PFSK-1 (cell line): Measurements from ENCODE around the gene DLX3.

Experiments used
- FOXP2 ChIP-seq: optimal IDR thresholded peaks from 2 replicates; pipeline ENCODE3; 2011; ENCODE audit warnings: borderline replicate concordance, control low read depth, inconsistent platforms; ENCODE audit not compliant: insufficient read depth; ENCODE audit errors: extremely low read length, extremely low read depth
- POLR2AphosphoS5 ChIP-seq: IDR thresholded peaks from 2 replicates; pipeline ENCODE4 v1.6.1; 2012; ENCODE audit warnings: low read depth, mild to moderate bottlenecking, control low read depth, low read length, moderate library complexity
- SIN3A ChIP-seq: IDR thresholded peaks from 2 replicates; pipeline ENCODE4 v1.6.1; 2012; ENCODE audit warnings: mild to moderate bottlenecking, low read length, moderate library complexity, borderline replicate concordance; ENCODE audit not compliant: insufficient read depth
- TAF1 ChIP-seq: IDR thresholded peaks from 2 replicates; pipeline ENCODE4 v1.6.1; 2012; ENCODE audit warnings: low read length, control low read depth, borderline replicate concordance; ENCODE audit not compliant: insufficient read depth
- TF ChIP-seq, protein P1 (sequence below), 2 experiments: IDR thresholded peaks; 2 replicates each; pipeline versions ENCODE4 v1.6.1 to v1.8.0; 2011 to 2012; ENCODE audit warnings: low read depth in 2 of 2, low read length in 2 of 2, control low read depth in 1 of 2, inconsistent platforms in 1 of 2, mild to moderate bottlenecking in 1 of 2, moderate library complexity in 1 of 2; ENCODE audit not compliant: insufficient read depth in 1 of 2

The DLX3 gene

DNA sequence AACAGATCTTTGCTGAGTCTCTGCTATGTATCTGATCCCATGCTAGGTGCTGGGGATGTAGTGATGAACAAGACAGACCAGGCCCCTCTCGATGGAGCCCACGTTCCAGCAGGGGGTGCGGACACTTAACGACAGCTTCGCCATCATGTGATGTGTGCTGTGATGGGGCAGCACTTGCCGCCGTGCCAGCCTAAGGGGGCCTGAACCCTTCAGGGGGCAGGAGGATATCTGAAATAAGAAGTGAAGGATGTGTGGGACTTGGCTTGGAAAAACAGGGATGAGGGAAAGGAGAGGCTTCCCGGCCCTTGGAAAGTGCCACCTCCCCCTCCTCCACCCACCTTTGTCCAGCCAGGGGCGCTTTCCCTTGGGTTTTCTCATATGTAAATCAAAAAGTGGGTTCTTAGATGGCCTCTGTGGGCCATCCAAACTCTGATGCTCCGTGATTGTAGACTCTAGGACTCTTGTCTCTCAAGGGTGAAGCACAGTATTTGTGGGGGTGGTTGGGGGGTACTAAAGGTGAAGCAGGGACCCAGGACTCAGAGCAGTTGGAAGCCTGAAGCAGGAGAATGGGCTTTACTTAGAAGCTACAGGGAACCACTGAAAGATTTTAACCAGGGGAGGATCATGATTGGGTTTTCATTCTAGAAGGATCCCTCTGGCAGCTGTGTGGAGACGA, 4.0 kb upstream of the DLX3 start:
- TF ChIP-seq POLR2AphosphoS5 (no peak), FOXP2 (no peak), TAF1 (no peak), SIN3A (no peak)
- TF ChIP-seq, protein P1, sequence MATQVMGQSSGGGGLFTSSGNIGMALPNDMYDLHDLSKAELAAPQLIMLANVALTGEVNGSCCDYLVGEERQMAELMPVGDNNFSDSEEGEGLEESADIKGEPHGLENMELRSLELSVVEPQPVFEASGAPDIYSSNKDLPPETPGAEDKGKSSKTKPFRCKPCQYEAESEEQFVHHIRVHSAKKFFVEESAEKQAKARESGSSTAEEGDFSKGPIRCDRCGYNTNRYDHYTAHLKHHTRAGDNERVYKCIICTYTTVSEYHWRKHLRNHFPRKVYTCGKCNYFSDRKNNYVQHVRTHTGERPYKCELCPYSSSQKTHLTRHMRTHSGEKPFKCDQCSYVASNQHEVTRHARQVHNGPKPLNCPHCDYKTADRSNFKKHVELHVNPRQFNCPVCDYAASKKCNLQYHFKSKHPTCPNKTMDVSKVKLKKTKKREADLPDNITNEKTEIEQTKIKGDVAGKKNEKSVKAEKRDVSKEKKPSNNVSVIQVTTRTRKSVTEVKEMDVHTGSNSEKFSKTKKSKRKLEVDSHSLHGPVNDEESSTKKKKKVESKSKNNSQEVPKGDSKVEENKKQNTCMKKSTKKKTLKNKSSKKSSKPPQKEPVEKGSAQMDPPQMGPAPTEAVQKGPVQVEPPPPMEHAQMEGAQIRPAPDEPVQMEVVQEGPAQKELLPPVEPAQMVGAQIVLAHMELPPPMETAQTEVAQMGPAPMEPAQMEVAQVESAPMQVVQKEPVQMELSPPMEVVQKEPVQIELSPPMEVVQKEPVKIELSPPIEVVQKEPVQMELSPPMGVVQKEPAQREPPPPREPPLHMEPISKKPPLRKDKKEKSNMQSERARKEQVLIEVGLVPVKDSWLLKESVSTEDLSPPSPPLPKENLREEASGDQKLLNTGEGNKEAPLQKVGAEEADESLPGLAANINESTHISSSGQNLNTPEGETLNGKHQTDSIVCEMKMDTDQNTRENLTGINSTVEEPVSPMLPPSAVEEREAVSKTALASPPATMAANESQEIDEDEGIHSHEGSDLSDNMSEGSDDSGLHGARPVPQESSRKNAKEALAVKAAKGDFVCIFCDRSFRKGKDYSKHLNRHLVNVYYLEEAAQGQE (IDR thresholded peaks at IDR 0.05; ENCODE audit: insufficient read depth in 1 of 2, low read depth in 2 of 2, low read length in 2 of 2): no peak

DNA sequence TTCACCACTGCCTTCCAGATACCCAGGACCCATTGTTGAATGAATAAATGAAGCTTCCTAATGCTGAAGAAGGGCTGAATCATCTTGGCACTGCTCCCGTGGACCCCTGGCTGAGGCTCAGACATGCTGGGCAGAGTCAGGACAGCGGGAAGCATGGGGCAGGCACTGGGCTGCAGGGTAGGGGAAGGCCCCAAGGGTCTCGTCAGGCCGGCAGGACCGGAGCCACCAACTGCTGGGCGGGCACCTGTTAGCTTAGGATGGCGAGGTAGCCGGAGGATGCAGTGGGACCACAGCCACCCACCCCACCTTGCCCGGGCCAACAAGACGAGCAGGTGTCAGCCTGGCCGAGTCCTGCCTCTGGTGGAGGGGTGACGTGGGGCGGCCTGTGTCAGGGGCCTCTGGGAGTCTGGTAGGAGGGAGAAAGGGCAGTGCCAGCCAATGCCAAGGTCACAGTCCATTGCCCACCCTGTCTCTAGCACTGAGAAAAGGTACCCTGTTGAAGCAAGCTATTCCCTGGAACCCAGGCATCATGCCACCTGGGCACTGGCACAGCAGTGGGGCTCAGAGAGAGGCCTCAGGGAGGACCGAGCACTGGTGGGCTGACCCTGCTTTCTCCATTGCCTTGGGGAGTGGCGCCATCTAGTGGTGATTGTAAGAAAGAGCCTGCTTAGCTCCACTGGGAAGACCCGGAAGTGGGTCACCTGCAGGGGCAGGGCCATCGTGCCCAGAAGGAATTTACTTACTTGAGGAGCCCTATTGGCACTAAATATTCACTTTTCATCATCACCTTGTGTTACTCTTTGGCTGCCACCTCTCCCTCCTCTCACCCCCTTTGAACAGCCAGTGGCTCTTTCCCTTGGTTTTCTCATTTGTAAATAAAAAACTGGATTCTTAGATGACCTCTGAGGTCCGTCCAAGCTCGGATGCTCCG, 3.0 kb upstream of the DLX3 start:
- TF ChIP-seq FOXP2 (no peak), SIN3A (no peak), POLR2AphosphoS5 (no peak), TAF1 (no peak)
- TF ChIP-seq, protein P1 (IDR thresholded peaks at IDR 0.05; ENCODE audit: insufficient read depth in 1 of 2, low read depth in 2 of 2, low read length in 2 of 2): no peak

DNA sequence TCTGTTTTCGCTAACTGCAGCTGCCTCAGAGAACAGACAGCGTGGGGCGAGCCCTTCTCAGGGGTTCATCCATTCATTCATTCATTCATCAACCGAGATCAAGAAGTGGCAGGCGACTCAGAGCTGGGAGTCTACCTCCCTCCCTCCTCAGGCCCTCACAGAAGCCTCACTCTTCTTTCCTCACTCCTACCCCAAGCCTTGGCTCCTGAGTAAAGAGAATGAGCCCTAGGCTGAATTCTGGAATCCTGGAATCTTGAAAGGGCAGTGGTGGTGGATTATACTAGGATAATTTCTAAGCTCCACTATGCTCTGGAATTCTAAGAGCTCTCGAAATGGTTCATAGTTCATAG, 2.3 kb upstream of the DLX3 start:
- no peak for TF ChIP-seq POLR2AphosphoS5
- no peak for TF ChIP-seq FOXP2
- TF ChIP-seq, protein P1 (IDR thresholded peaks at IDR 0.05; ENCODE audit: insufficient read depth in 1 of 2, low read depth in 2 of 2, low read length in 2 of 2): no peak
- no peak for TF ChIP-seq TAF1
- TF ChIP-seq SIN3A: no peak

DNA sequence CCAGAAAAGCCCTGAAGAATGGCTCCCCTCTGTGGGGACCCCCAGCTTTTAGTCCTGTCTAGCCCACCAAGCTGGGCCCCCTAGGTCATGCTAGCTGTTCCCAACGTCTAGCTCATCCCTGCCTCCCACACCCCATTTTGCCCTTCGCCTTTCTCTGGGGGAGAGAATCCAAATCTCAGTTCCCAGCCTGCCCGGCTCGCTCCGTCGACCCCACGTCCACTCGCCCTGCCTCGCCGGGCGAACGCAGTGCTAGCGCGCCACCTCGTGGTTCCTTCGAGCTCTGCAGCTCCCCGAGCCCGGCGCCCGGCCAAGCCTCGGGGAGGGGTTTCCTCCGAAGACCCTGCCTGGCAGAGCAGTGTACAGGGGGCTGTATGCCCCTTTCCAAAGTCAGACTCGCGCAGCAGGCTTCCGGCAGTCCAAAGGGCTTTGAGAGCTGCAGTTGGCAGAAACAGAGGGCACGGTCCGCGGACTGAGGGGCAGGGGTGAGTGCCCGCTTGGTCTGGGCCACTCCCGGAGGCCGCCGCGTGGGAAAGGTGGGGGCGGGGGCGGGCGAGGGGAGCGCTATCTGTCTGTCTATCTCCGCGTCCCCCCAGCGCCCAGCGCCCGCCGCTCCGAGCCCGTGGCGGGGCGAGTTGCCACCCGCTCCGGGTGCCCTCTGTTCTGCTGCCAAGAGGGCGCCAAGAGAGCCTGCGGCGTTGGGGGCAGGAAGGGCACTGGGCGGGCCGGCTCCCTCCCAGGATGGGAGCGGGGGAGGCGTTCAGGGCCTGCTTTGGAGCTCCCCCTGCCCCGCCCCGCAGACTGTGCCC, 1.7 kb upstream of the DLX3 start:
- no peak for TF ChIP-seq POLR2AphosphoS5
- peak; percentile 50 for TF ChIP-seq FOXP2

DNA sequence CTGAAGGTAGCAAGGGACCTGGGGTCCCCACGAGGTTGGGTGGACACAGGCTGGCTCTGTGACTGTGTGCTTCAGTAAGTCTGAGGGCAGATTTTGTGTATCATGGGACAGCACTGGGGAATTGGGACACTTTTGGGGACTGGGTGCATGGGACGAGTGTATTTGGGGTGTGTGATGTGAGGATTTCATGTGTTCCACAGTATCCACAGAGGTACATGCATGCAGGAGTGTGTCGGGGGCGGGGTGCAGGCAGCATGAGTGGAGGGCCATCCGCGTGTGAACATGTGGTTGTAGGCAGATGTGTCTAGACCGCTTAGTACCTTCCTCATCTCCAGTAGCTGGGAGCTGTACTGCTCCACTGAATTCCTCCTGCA, 1.1 kb upstream of the DLX3 start:
- no peak for TF ChIP-seq POLR2AphosphoS5
- TF ChIP-seq, protein P1 (IDR thresholded peaks at IDR 0.05; ENCODE audit: insufficient read depth in 1 of 2, low read depth in 2 of 2, low read length in 2 of 2): no peak
- TF ChIP-seq FOXP2: no peak
- TF ChIP-seq SIN3A: no peak
- no peak for TF ChIP-seq TAF1
